Lung (tissue), 12 donors: Measurements from ENCODE around the gene TENT4A. TPM values are rescaled to one million over a fixed set of nuclear protein-coding genes. Genes with fewer than 3 reads are reported as not detected.

ENCODE experiments used
- ATAC-seq: fragments of 200-7000 bp; cut with Tn5 transposase; one replicate; pipeline ENCODE4 v1.9.1; 2020; ENCODE audit warnings: moderate number of reproducible peaks; ENCODE audit not compliant: insufficient read depth, low FRiP score
- DNase-seq, 3 donors: peaks; one replicate each; pipeline ENCODE4 v3.0.0-alpha.2; 2013 to 2017
- H3K27ac ChIP-seq, 2 donors: one replicate each; pipeline ENCODE4 v1.5.1; 2013; ENCODE audit warnings: mild to moderate bottlenecking in 2 of 2, moderate library complexity in 2 of 2, control low read depth in 1 of 2, inconsistent platforms in 1 of 2, low read depth in 1 of 2, low read length in 1 of 2
- H3K27me3 ChIP-seq, 3 donors: one replicate each; pipeline ENCODE4 v1.5.1; 2013; ENCODE audit warnings: low read length in 2 of 3; ENCODE audit not compliant: control insufficient read depth in 3 of 3, insufficient read depth in 3 of 3
- H3K36me3 ChIP-seq, 4 donors: one replicate each; pipeline ENCODE4 v1.5.1; 2013; ENCODE audit warnings: low read length in 4 of 4, mild to moderate bottlenecking in 1 of 4, moderate library complexity in 1 of 4; ENCODE audit not compliant: control insufficient read depth in 4 of 4, insufficient read depth in 4 of 4
- H3K4me1 ChIP-seq, 5 donors: one replicate each; pipeline ENCODE4 v1.5.1; 2013; ENCODE audit warnings: low read length in 5 of 5, mild to moderate bottlenecking in 2 of 5, moderate library complexity in 1 of 5; ENCODE audit not compliant: control insufficient read depth in 5 of 5, insufficient read depth in 5 of 5
- H3K4me3 ChIP-seq: one replicate; pipeline ENCODE4 v1.5.1; 2013; ENCODE audit warnings: mild to moderate bottlenecking, control low read depth, moderate library complexity
- H3K9ac ChIP-seq, 2 donors: one replicate each; pipeline ENCODE4 v1.5.1; 2013; ENCODE audit warnings: low read length in 2 of 2, control low read depth in 1 of 2; ENCODE audit not compliant: insufficient read depth in 1 of 2
- H3K9me3 ChIP-seq, 4 donors: one replicate each; pipeline ENCODE4 v1.5.1; 2013; ENCODE audit warnings: low read length in 3 of 4, mild to moderate bottlenecking in 1 of 4, moderate library complexity in 1 of 4; ENCODE audit not compliant: control insufficient read depth in 4 of 4, insufficient read depth in 3 of 4
- WGBS, 2 donors: extraction: QIAGEN DNeasy Blood & Tissue Kit; methylation state at CpG; one replicate each; pipeline ENCODE4 v1.1.7; 2013; 5-methylcytosine and 5-hydroxymethylcytosine counted together
- polyA plus RNA-seq, 2 donors: library from polyadenylated mRNA; stranded (reverse); fragments of 200-250 nt; gene quantifications; one replicate each; pipeline ENCODE4 v1.2.1, GENCODE V29; 2013
- total RNA-seq, 2 donors: library from RNA; depleted of rRNA in 1 of 2; stranded (reverse); fragments of >200 nt in 1 of 2; gene quantifications; one replicate each; pipeline ENCODE4 v1.2.1, GENCODE V29; 2014 to 2021
- TF ChIP-seq, protein P1 (sequence below): IDR thresholded peaks from 2 replicates; pipeline ENCODE4 v1.5.1; 2012; ENCODE audit warnings: mild to moderate bottlenecking; ENCODE audit errors: control extremely low read depth, extremely low read depth
- donor health status: control.
- donor health status: control.
- donor health status: Bipolar disorder and iron deficiency.
- donor health status: healthy.
- donor health status: DM: yes; HTN: yes; CAD: no.

TENT4A gene
- total and polyA plus RNA-seq, 4 donors, result 9.4 to 46.9 (median 17.3) TPM

DNA sequence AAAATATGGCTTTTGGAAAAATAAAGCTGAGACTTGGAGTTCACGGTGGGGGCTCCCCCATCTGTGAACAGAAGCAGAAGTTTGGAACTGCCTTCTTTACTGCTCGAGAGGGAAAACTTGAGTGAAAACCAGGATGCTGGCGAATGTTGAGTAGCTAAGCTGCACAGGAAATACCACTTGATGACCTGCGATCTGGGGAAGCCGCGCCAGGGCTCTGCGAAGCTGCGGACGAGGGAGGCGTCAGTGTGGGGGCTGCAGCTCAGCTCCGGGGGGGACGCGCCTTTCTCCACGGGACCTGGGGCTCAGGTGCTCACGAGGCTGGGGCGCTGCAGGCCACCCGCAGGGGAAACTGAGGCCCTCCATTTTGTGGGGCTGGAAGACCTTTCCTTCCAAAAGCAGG is 62.3 kb downstream of the TENT4A start:
- peaks cover 0 to 2% (median 0%) of the 10 kb centered on the region in 3 donors for H3K27me3 ChIP-seq
- 25 to 29% methylated on average over 17 of the region's 17 CpGs for WGBS, 2 donors
- H3K9ac ChIP-seq, result no peak overlapping the region
- DNase-seq (no peak), ATAC-seq (no peak)
- H3K27ac ChIP-seq, result no peak overlapping the region
- H3K9me3 ChIP-seq, result no peaks in the 10 kb centered on the region
- H3K36me3 ChIP-seq, result no peaks in the 10 kb centered on the region
- peaks cover 0 to 2% (median 0%) of the 10 kb centered on the region in 5 donors for H3K4me1 ChIP-seq
- TF ChIP-seq, protein P1, sequence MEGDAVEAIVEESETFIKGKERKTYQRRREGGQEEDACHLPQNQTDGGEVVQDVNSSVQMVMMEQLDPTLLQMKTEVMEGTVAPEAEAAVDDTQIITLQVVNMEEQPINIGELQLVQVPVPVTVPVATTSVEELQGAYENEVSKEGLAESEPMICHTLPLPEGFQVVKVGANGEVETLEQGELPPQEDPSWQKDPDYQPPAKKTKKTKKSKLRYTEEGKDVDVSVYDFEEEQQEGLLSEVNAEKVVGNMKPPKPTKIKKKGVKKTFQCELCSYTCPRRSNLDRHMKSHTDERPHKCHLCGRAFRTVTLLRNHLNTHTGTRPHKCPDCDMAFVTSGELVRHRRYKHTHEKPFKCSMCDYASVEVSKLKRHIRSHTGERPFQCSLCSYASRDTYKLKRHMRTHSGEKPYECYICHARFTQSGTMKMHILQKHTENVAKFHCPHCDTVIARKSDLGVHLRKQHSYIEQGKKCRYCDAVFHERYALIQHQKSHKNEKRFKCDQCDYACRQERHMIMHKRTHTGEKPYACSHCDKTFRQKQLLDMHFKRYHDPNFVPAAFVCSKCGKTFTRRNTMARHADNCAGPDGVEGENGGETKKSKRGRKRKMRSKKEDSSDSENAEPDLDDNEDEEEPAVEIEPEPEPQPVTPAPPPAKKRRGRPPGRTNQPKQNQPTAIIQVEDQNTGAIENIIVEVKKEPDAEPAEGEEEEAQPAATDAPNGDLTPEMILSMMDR, result no peak
- no peak overlapping the region for H3K4me3 ChIP-seq

DNA sequence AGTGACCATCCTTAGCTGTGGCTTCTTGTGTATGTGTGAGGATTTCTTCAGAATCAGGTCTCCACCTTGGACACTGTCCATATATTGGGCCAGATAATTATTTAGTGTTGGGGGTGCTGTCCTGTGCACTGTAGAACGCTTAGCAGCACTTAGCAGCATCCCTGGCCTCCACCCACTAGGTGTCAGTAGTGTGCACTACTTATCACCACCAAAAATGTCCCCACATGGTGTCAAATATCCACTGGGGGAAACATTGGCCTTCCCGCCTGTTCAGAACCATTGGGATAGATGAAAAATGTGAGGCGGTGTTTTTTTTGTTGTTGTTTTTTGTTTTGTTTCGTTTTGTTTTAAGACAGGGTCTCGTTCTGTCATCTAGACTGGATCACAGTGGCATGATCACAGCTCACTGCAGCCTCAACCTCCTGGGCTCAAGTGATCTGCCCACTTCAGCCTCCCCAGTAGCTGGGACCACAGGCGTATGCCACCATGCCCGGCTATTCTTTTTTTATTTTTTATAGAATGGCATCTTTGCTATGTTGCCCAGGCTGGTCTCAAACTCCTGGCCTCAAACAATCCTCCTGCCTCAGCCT is 67.7 kb downstream of the TENT4A start:
- TF ChIP-seq, protein P1, result no peak
- no peak for ATAC-seq
- Histone ChIP-seq H3K27ac (no peak overlapping the region), H3K9ac (no peak overlapping the region), H3K9me3 (peaks cover 0 to 2% (median 0%) of the 10 kb centered on the region in 4 donors), H3K36me3 (no peaks in the 10 kb centered on the region), H3K4me3 (no peak overlapping the region), H3K27me3 (peaks cover 0 to 2% (median 0%) of the 10 kb centered on the region in 3 donors), H3K4me1 (no peaks in the 10 kb centered on the region)
- 90 to 94% methylated on average over 7 of the region's 7 CpGs for WGBS, 2 donors
- no peak for DNase-seq

DNA sequence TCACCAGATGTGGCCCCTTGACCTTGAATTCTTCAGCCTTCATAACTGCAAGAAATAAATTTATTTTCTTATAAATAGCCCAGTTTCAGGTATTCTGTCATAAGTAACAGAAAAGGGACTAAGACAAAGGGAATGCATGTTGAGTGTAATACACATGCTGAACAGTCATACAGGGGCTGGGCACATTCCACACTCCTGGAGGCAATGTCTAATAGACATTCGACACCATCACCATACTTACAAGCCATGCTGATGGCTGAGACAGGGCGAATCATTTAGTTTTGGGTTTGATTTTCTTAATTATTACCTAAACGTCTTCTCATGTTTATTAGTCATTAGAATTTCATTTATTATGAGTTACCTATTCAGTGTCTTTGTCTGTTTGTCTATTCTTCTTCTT is 68.5 kb downstream of the TENT4A start:
- no peak for ATAC-seq
- WGBS, 2 donors, result 80 to 91% methylated on average over 3 of the region's 3 CpGs

More for the DNA sequence above, 68.5 kb downstream of the TENT4A start:
- Histone ChIP-seq H3K4me3 (no peak overlapping the region), H3K9ac (no peak overlapping the region), H3K9me3 (peaks cover 0 to 2% (median 0%) of the 10 kb centered on the region in 4 donors), H3K36me3 (no peaks in the 10 kb centered on the region), H3K27me3 (no peaks in the 10 kb centered on the region), H3K27ac (no peak overlapping the region), H3K4me1 (no peaks in the 10 kb centered on the region)
- TF ChIP-seq, protein P1, result no peak
- no peak for DNase-seq
